SK-N-SH treated with all-trans-retinoic acid at 6 μM for 48 hours (cell line): Measurements from ENCODE around the gene VN1R5.

Experiments used
- CREB5 ChIP-seq: fragments of 250-450 bp; sonication (Bioruptor Pico); IDR thresholded peaks from 2 replicates; pipeline ENCODE4 v1.5.1; 2020; ENCODE audit warnings: low read depth, mild to moderate bottlenecking, moderate library complexity
- ESRRG ChIP-seq: fragments of 250-450 bp; sonication (Bioruptor Pico); IDR thresholded peaks from 2 replicates; pipeline ENCODE4 v1.6.1; 2021; ENCODE audit warnings: mild to moderate bottlenecking
- GLIS3 ChIP-seq: fragments of 250-450 bp; sonication (Bioruptor Pico); IDR thresholded peaks from 2 replicates; pipeline ENCODE4 v1.5.0; 2020; ENCODE audit warnings: mild to moderate bottlenecking, moderate library complexity
- OSR1 ChIP-seq: fragments of 250-450 bp; sonication (Bioruptor Pico); IDR thresholded peaks from 2 replicates; pipeline ENCODE4 v1.8.0; 2022; ENCODE audit warnings: moderate library complexity, mild to moderate bottlenecking, inconsistent platforms
- PATZ1 ChIP-seq: fragments of 250-450 bp; sonication (Bioruptor Pico); IDR thresholded peaks from 2 replicates; pipeline ENCODE4 v1.8.0; 2020; ENCODE audit warnings: mild to moderate bottlenecking, moderate library complexity, borderline replicate concordance
- POU6F1 ChIP-seq: fragments of 250-450 bp; sonication (Bioruptor Pico); IDR thresholded peaks from 2 replicates; pipeline ENCODE4 v1.8.0; 2021; ENCODE audit warnings: low read depth, mild to moderate bottlenecking, moderate library complexity, borderline replicate concordance
- RARB ChIP-seq: fragments of 250-450 bp; sonication (Bioruptor Pico); IDR thresholded peaks from 2 replicates; pipeline ENCODE4 v1.8.0; 2021; ENCODE audit warnings: mild to moderate bottlenecking, moderate library complexity
- SNAI2 ChIP-seq: fragments of 250-450 bp; sonication (Bioruptor Pico); IDR thresholded peaks from 2 replicates; pipeline ENCODE4 v1.5.0; 2020; ENCODE audit warnings: mild to moderate bottlenecking, moderate library complexity
- TOX ChIP-seq: fragments of 250-450 bp; sonication (Bioruptor Pico); IDR thresholded peaks from 2 replicates; pipeline ENCODE4 v1.8.0; 2021; ENCODE audit warnings: mild to moderate bottlenecking, moderate library complexity, borderline replicate concordance
- TSHZ2 ChIP-seq: fragments of 250-450 bp; sonication (Bioruptor Pico); IDR thresholded peaks from 2 replicates; pipeline ENCODE4 v1.5.0; 2020; ENCODE audit warnings: mild to moderate bottlenecking, moderate library complexity
- ZFP30 ChIP-seq: fragments of 450-650 bp; formaldehyde crosslinking; IDR thresholded peaks from 2 replicates; pipeline ENCODE4 v1.5.0; 2022; ENCODE audit warnings: mild to moderate bottlenecking, moderate library complexity
- ZNF565 ChIP-seq: fragments of 450-650 bp; formaldehyde crosslinking; conservative IDR thresholded peaks from 2 replicates; pipeline ENCODE4 v1.5.0; 2020; ENCODE audit warnings: low read depth, mild to moderate bottlenecking, moderate library complexity
- ZNF70 ChIP-seq: fragments of 450-650 bp; formaldehyde crosslinking; IDR thresholded peaks from 2 replicates; pipeline ENCODE4 v1.5.0; 2020; ENCODE audit warnings: mild to moderate bottlenecking, moderate library complexity
- ZNF8 ChIP-seq: fragments of 450-650 bp; formaldehyde crosslinking; IDR thresholded peaks from 2 replicates; pipeline ENCODE4 v1.5.0; 2020; ENCODE audit warnings: mild to moderate bottlenecking, moderate library complexity

- TF ChIP-seq CREB5 (CRISPR knock-in tag) (no peak), RARB (CRISPR knock-in tag) (no peak), PATZ1 (no peak), ESRRG (CRISPR knock-in tag) (no peak), ZFP30 (CRISPR knock-in tag) (no peak), OSR1 (no peak), SNAI2 (CRISPR knock-in tag) (no peak), TOX (CRISPR knock-in tag) (no peak), ZNF70 (CRISPR knock-in tag) (no peak), TSHZ2 (CRISPR knock-in tag) (no peak), POU6F1 (CRISPR knock-in tag) (no peak), ZNF565 (no peak), GLIS3 (CRISPR knock-in tag) (no peak), ZNF8 (CRISPR knock-in tag) (no peak)
These were observed 34.7 kb downstream of the VN1R5 start for GRCh38 chr1:247290576-247290975.
